HepG2 (cell line): Measurements from ENCODE around the gene MTUS2. TPM values are rescaled to one million over a fixed set of nuclear protein-coding genes. Genes with fewer than 3 reads are reported as not detected.

Source experiments
- ATAC-seq: fragments of 200-7000 bp; cut with Tn5 transposase; 3 replicates; pipeline ENCODE4 v1.9.1; 2020; ENCODE audit warnings: mild to moderate bottlenecking, moderate library complexity
- BruUV-seq: library from RNA; stranded (reverse); fragments of 400-500 nt; replicated peaks from 2 replicates; lab custom pipeline; 2021; lab: Mats Ljungman, UMichigan
- CTCF ChIA-PET: fragments of 300-600 bp; formaldehyde crosslinking; extraction: SDS; loops from one replicate; lab custom pipeline; 2021; ENCODE audit warnings: low total read pairs, inconsistent platforms, low intra/inter-chr PET ratio; lab: Yijun Ruan, JAX
- POLR2A ChIA-PET: fragments of 350-600 bp; sonication (Branson Sonifier 250); formaldehyde crosslinking; loops from one replicate; lab custom pipeline; 2020; ENCODE audit warnings: antibody characterized with exemption, inconsistent platforms; lab: Yijun Ruan, JAX
- DNase-seq: peaks from one replicate; pipeline ENCODE4 v3.0.0-alpha.2; 2015; ENCODE audit warnings: low spot score
- FAIRE-seq: peaks from 3 replicates; lab custom pipeline; 2011; peaks lifted over from hg19 to GRCh38; lab: Jason Lieb, UNC
- H2AFZ ChIP-seq: one replicate; pipeline ENCODE4 v1.6.1; 2011; ENCODE audit warnings: low read length, inconsistent platforms
- H3K27ac ChIP-seq: fragments of 300-600 bp; 3 replicates; pipeline ENCODE4 v1.8.0; 2011; ENCODE audit warnings: mixed run types, mild to moderate bottlenecking, mixed read lengths, low read length, inconsistent platforms; ENCODE audit not compliant: insufficient read depth; ENCODE audit errors: extremely low read length
- H3K27me3 ChIP-seq, 2 experiments: fragments of 200-600 bp in 1 of 2; 2 replicates in 1 of 2; 3 replicates in 1 of 2; pipeline versions ENCODE4 v1.6.0 to v1.8.0; 2011; ENCODE audit warnings: low read length in 2 of 2, mild to moderate bottlenecking in 2 of 2, moderate library complexity in 2 of 2, inconsistent platforms in 1 of 2; ENCODE audit not compliant: insufficient read depth in 2 of 2, control insufficient read depth in 1 of 2
- H3K36me3 ChIP-seq, 2 experiments: fragments of 200-600 bp in 1 of 2; replicated peaks in 1 of 2; 2 replicates in 1 of 2; 3 replicates in 1 of 2; pipeline versions ENCODE4 v1.5.1 to v1.8.0; 2011; ENCODE audit warnings: low read length in 2 of 2, inconsistent platforms in 1 of 2; ENCODE audit not compliant: insufficient read depth in 2 of 2, control insufficient read depth in 1 of 2
- H3K4me1 ChIP-seq: 2 replicates; pipeline ENCODE4 v1.5.1; 2012; ENCODE audit warnings: low read length, inconsistent platforms; ENCODE audit not compliant: insufficient read depth
- H3K4me2 ChIP-seq: 2 replicates; pipeline ENCODE4 v1.6.0; 2011; ENCODE audit warnings: low read depth, low read length, inconsistent platforms
- H3K4me3 ChIP-seq, 3 experiments: fragments of 200-600 bp in 1 of 3; sonication (generic), shearing (Covaris generic) in 1 of 3; replicated peaks in 1 of 3; 2 replicates each; pipeline ENCODE4 v1.5.1; 2011 to 2016; ENCODE audit warnings: low read length in 3 of 3, inconsistent platforms in 2 of 3, low read depth in 2 of 3, mild to moderate bottlenecking in 2 of 3, control low read depth in 1 of 3, mixed read lengths in 1 of 3; ENCODE audit not compliant: insufficient read depth in 1 of 3
- H3K79me2 ChIP-seq: one replicate; pipeline ENCODE4 v1.6.1; 2011; ENCODE audit warnings: low read length, inconsistent platforms; ENCODE audit not compliant: insufficient read depth
- H3K9ac ChIP-seq: 2 replicates; pipeline ENCODE4 v1.6.0; 2011; ENCODE audit warnings: mild to moderate bottlenecking, low read depth, low read length, inconsistent platforms; ENCODE audit not compliant: insufficient read depth
- H3K9me3 ChIP-seq: 2 replicates; pipeline ENCODE4 v1.5.1; 2012; ENCODE audit warnings: mild to moderate bottlenecking, low read length
- H4K20me1 ChIP-seq: 2 replicates; pipeline ENCODE4 v1.6.0; 2011; ENCODE audit warnings: inconsistent platforms, mild to moderate bottlenecking, low read length, moderate library complexity; ENCODE audit not compliant: insufficient read depth
- CTCF ChIP-seq: sonication (generic); formaldehyde crosslinking; IDR thresholded peaks from 2 replicates; pipeline ENCODE4 v1.5.0; 2020; ENCODE audit warnings: mild to moderate bottlenecking, missing genetic modification reagents, moderate library complexity
- FIP1L1 ChIP-seq: fragments of 200-400 bp; formaldehyde crosslinking; IDR thresholded peaks from 2 replicates; pipeline ENCODE4 v1.6.1; 2018; ENCODE audit warnings: low read depth, mild to moderate bottlenecking, low read length, moderate library complexity, borderline replicate concordance; ENCODE audit not compliant: insufficient read depth
- IRF2 ChIP-seq: IDR thresholded peaks from 2 replicates; pipeline ENCODE4 v1.6.1; 2018; ENCODE audit warnings: missing genetic modification reagents, missing compliant biosample characterization
- STAG1 ChIP-seq: sonication (generic); formaldehyde crosslinking; IDR thresholded peaks from 2 replicates; pipeline ENCODE4 v1.4.0; 2020; ENCODE audit warnings: missing genetic modification reagents
- TOPORS ChIP-seq: sonication (generic); formaldehyde crosslinking; IDR thresholded peaks from 2 replicates; pipeline ENCODE4 v1.8.0; 2023; ENCODE audit warnings: mild to moderate bottlenecking, missing genetic modification reagents
- WGBS: methylation state at CpG from one replicate; pipeline ENCODE4 v1.1.6; 2017; ENCODE audit warnings: low lambda C conversion rate; 5-methylcytosine and 5-hydroxymethylcytosine counted together
- in situ Hi-C: cut with HindIII; loops from 2 replicates; pipeline ENCODE4 v1.10.0; 2017; ENCODE audit warnings: low pct_unique_long_range_greater_than_20kb; ENCODE audit not compliant: extremely low pct_ligation_motif_present
- intact Hi-C: fragments of 100-400 bp; cut with micrococcal nuclease; formaldehyde crosslinking; loops from one replicate; pipeline ENCODE4 v1.10.0; 2022; ENCODE audit not compliant: unreplicated experiment
- polyA plus RNA-seq, 8 experiments: library from polyadenylated mRNA; depleted of rRNA in 3 of 8; stranded (reverse) in 7 of 8; unstranded in 1 of 8; fragments of >200 nt; fragmentation: Illumina TruSeq in 4 of 8; extraction: Trizol in 4 of 8; gene quantifications; 2 replicates each; pipeline versions ENCODE4 v1.2.1 to v1.2.3, GENCODE V29; 2011 to 2016; ENCODE audit warnings: low read depth in 4 of 8, missing spikeins in 1 of 8, mixed read lengths in 1 of 8; ENCODE audit not compliant: insufficient read depth in 1 of 8
- total RNA-seq, 5 experiments: library from RNA; depleted of rRNA; stranded (reverse); fragments of >200 nt; fragmentation: Illumina TruSeq; extraction: Trizol; gene quantifications; 2 replicates each; pipeline ENCODE4 v1.2.3, GENCODE V29; 2016; ENCODE audit warnings: low read depth in 1 of 5

MTUS2 gene
- total and polyA plus RNA-seq, 2 of the 13 experiments (the other 11 are each of a cell fraction or from before 2014, with no cell fraction given): not detected

DNA sequence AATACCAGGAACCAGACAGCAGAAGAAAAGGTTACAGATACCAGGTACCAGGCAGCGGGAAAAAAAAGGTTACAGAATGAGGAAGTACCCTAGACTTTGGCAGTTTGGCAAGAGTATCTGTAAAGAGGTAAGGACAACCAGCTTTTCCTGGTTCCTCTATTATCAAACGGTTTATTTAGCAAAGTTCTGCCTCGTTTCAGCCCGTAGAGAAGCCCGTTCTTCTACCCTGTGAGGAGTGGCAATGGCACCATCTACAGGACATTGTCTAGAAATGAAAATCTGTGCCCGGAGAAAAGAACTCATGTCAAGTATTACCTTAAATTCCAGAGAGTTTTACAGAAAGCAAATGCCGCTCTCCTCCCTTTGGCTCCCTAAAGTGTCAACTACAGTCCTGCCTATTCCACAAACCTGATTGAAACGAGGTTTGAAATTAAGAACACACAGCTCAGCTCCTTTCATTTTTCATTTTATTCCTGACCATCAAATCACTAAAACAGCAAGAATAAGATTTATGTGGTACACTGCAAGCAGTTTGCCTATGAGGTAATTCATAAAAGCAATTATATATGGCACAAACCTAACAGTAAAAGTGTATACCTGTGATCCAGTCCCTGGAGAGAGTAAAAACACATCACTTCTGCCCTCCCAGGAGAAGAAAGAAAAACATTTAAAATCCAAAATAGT is 549.1 kb downstream of the MTUS2 start:
- ChIA-PET CTCF (no interaction called here), POLR2A (no interaction called here)
- peak; percentile 36 for FAIRE-seq
- H3K4me1 ChIP-seq: no peaks in the 10 kb centered on the region
- H3K9ac ChIP-seq: no peak overlapping the region
- intact Hi-C loops (loop anchor here (1.0 kb wide), 1 partner anchor 564 kb away; no protein-coding TSS in a partner anchor), in situ Hi-C loops (loop anchor here (10.0 kb wide), 1 partner anchor 564 kb away; no protein-coding TSS in a partner anchor)
- no peak overlapping the region for H3K4me3 ChIP-seq
- peak; percentile 66 for TF ChIP-seq STAG1 (CRISPR knock-in tag)
- TF ChIP-seq FIP1L1: no peak
- TF ChIP-seq CTCF (CRISPR knock-in tag): peak; percentile 59
- no peak for TF ChIP-seq IRF2
- H3K79me2 ChIP-seq: no peaks in the 10 kb centered on the region
- DNase-seq: peak; percentile 44
- no peaks in the 10 kb centered on the region for H3K27me3 ChIP-seq
- no peaks in the 10 kb centered on the region for H3K9me3 ChIP-seq
- no peak overlapping the region for H3K27ac ChIP-seq
- no peak overlapping the region for H3K4me2 ChIP-seq
- no peaks in the 10 kb centered on the region for H3K36me3 ChIP-seq
- H2AFZ ChIP-seq: no peak overlapping the region
- peak; percentile 84 for ATAC-seq
- H4K20me1 ChIP-seq: no peaks in the 10 kb centered on the region
- BruUV-seq: no TSS peak
- 4% methylated on average over 8 of the region's 8 CpGs for WGBS

DNA sequence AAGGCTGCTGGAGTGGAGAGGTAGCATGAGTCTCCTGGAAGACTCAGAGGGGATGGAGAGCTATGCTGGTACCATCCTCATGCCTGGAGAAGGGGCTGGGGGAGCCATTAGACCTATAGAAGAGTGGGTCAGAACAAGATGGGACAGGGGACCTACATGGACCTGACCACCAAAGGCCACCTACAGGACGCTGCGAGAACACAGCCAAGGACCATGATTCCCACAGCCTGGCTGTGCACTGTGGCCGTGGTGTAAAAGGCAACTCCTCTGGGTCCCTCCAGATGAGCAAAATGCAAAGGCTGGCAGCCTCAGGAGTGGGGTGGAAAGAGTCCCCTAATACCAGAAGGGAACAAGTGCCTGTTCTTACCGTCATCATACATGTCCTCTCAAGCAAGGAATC is 559.1 kb downstream of the MTUS2 start:
- Histone ChIP-seq H3K4me2 (no peak overlapping the region), H3K27me3 (no peaks in the 10 kb centered on the region), H2AFZ (no peak overlapping the region), H3K4me1 (no peaks in the 10 kb centered on the region), H3K79me2 (no peaks in the 10 kb centered on the region)
- TF ChIP-seq TOPORS: no peak
- TF ChIP-seq, all 625 proteins: peak for 0
- FAIRE-seq: no peak
- Histone ChIP-seq H3K27ac (no peak overlapping the region), H3K9ac (no peak overlapping the region), H3K4me3 (no peak overlapping the region), H3K9me3 (peaks cover 10% of the 10 kb centered on the region), H3K36me3 (no peaks in the 10 kb centered on the region), H4K20me1 (no peaks in the 10 kb centered on the region)
- ChIA-PET POLR2A (no interaction called here), CTCF (no interaction called here)
- no TSS peak for BruUV-seq
- intact Hi-C loops: no loop called here
- ATAC-seq: peak; percentile 46; the same call in 2 of the 3 replicates
- no peak for DNase-seq
- WGBS: 3% methylated on average over 4 of the region's 4 CpGs
- in situ Hi-C loops: loop anchor here (10.0 kb wide), 1 partner anchor 554 kb away; the partner anchor contains the start of gene MTUS2
